Hippocampal formation (tissue), 2 donors: ENCODE results near the gene SETD7.
"Not testable (repeated sequence)": the region's sequence is repeated elsewhere in the genome, so short reads cannot be mapped to it uniquely, and the experiment has no call there.

ENCODE experiments used
- DNase-seq, 2 donors: peaks; one replicate each; lab custom pipeline; 2025; lab: John Stamatoyannopoulos, UW

Gene SETD7

DNA sequence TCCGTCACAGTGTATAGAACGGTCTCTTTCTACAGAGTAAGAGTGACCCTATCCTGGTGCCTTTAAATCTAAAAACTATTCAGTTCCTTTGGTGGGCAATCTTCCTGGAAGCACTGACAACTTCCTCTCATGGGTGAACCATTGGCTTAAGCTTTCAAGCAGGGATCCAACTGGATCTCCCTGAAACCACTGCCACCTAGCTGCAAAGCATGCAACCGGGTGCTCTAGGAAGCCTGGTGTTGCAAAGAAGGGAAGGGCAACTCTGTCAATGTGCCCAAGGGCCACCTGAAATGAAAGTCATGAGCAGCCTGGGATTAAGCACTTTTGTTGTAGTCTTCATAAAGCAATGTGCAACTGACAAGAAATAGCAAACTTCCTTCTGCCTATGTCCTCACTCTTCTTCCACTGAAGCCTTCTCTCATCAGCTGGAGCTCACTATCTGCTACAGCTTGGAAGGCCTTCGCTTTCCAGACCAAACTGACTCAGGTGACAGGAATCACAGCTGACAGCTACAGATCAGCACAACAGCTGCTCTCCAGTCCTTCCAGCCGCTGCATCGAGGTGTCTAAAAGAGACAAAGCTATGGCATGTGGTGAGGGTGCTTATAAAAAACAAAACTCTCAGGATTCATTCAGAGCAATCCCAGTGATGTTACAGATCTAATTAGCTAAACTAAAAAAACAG is 46.1 kb downstream of the SETD7 start:
- peak in 1 of 2 donors; percentile 19 for DNase-seq

DNA sequence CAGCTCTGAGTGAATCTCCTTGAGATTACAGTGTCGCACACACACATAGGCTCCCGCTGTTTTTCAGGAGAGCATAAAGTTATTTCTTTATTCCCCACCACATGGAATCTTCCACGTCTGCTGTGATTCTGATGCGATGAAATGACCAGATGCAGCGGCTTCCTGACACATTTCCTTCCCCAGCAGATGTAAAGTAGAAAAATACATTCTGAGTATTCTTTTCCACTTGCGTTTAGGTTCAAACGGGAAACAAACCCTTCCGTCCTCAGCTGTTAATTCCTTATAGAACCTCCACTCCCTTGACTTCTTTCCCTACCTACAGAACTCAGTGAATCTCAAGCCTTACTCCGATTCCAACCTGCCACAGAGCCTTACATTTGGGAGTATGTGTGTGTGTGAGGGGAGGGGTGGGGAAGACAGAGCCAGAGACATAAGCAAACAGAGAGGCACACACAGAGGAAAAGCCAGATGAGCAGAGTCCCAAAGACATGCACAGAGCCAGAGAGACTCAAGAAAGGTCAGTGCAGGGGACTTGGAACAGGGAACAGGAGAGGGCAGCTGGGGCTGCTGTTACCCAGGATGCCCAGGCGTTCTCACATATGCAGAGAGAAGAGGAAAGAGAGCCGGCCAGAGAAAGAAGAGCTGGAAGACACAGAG is 47.3 kb downstream of the SETD7 start:
- no peak for DNase-seq

- DNase-seq: no peak
Measured at GRCh38 chr4:139506774-139507173, 49.2 kb downstream of the SETD7 start.

GRCh38 chr4:139503622-139504166 is 52.3 kb downstream of the SETD7 start:
- DNase-seq: no peak

GRCh38 chr4:139501927-139502899 is 53.8 kb downstream of the SETD7 start:
- no peak for DNase-seq

- no peak for DNase-seq
Measured at GRCh38 chr4:139501527-139501926, 54.5 kb downstream of the SETD7 start.

DNA sequence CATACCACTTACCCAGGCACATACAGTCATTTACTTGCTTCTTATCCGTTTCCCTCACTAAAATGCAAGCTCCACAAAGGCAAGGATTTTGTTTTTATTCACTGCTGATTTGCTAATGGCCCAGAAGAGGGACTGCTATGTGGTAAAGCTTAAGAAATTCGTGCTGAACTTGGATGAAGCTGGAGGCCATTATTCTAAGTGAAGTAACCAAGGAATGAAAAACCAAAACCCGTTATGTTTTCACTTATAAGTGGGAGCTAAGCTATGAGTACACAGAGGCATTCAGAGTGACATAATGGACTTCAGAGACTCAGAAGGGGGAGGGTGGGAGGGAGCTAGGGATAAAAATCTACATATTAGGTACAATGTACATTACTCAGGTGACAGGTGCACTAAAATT is 54.9 kb downstream of the SETD7 start:
- no peak for DNase-seq

DNA sequence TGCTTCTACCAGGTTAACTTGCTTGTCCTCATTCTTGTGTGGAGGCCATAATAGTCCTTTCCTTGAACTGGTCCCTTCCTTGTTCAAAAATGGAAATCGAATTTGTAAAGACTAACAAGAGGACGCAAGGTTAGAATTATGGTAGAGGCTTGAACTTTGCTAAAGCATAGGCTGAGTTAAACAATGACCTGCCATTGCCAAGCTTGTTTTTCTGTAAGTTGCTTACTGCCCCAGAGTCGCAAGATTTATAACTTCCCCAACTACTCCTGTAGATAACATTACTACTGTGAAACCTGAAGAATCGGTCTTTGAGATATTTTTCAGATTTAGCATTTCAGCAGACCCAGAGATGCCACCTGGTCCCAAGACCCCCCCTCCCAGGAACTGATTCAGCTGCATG is 56.8 kb downstream of the SETD7 start:
- DNase-seq: no peak

DNA sequence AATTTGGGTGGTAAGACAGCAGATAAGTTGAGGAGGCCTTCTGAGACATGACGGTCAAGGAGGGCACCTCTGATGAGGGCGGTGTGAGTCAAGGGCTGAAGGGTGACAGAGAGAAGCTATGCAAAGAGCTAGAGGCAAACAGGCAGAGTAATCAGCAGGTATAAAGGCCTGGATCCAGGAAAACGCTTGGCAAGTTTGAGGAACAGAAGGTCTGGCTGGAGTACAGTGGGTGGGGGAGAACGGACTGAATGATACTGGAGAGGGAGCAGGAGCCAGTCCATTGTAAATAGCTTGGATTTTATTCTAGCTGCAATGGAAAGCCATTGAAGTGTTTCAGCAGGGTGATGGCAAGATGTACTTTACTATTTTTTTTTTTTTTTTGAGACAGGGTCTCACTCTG is 62.8 kb downstream of the SETD7 start:
- DNase-seq: no peak

DNA sequence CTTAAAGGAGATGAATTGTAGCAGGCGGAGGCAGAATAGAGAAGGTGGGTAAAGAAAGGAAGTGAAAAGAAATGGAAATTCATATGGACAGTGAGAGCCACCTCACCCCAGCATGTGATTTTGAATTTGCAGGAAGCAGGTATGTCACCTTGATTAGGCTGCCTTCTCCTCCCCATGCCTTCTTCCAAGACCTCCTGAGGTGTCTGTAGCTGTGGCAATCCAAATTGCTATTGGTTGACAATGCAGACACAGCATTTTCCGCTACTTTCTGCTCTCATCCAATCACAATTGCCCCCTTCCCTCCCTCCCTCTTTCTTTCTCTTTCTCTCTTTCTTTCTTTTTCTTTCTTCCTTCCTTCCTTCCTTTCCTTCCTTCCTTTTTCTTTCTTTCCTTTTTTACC is 63.6 kb downstream of the SETD7 start:
- no peak for DNase-seq

DNA sequence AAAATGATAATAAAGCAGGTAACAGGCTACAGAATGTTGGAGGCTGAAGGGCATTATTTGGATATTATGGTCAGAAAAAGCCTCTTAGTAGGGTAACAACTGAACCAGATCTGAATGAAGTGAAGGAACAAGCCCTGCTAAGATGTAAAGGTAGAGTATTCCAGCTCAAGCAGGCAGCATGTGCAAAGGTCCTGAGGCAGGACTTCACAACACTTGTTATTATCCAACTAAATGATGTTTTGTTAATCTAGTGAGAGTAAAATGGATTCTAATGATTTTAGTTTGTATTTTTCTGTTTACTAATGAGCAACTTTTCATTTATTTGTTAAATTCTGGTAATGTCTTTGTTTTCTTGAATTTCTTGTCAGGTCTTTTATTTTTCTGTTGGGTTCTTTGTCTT is 66.4 kb downstream of the SETD7 start:
- no peak for DNase-seq

GRCh38 chr4:139488442-139488841 is 67.6 kb downstream of the SETD7 start:
- no peak for DNase-seq

DNA sequence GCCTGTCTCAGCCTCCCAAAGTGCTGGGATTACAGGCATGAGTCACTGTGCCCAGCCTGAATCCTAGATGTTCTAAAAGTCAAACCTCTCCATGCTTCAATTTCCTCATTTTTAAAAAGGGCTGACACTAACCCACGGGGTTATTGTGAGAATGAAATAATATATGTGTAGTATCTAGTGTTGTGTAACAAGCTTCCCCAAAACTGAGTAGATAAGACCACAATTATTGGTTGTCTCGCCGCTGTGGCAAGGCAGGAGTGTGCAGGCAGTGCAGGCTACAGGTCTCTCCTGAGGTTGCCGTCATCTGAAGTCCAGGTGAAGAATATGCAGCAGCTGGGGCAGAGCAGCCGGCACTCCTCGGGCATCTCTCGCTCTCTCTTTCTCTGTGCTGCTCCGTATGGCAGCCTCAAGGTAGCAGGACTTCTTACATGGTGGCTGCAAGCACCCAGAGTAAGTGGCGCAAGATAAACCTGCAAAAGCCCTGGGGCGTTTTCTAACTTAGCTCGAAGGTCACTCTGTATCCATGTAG is 71.2 kb downstream of the SETD7 start:
- no peak for DNase-seq

DNA sequence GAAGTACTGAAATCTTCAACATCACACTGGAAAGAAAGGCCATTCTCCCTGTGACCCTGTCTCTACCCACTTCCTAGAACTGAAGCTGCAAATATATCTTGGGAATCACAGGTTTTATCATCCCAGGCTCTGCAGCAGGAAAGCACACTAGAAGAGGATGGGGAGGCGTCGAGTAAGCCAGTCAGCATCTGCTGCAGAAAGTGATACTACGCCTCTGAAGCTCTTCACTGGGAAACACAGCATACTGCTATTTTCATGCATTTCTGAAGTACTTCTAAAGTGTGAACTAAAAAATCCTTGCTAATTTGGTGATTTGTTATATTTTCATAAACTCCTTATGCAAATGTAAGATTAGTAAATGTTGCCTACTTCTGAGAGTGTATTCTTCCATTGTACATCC is 73.0 kb downstream of the SETD7 start:
- peak in 1 of 2 donors; percentile 54 for DNase-seq

- no peak for DNase-seq
Measured at GRCh38 chr4:139481465-139481864, 74.6 kb downstream of the SETD7 start.

- DNase-seq: no peak
Measured at GRCh38 chr4:139476363-139476762, 79.7 kb downstream of the SETD7 start.

- DNase-seq: no peak
Measured at GRCh38 chr4:139472852-139473251, 83.2 kb downstream of the SETD7 start.

DNA sequence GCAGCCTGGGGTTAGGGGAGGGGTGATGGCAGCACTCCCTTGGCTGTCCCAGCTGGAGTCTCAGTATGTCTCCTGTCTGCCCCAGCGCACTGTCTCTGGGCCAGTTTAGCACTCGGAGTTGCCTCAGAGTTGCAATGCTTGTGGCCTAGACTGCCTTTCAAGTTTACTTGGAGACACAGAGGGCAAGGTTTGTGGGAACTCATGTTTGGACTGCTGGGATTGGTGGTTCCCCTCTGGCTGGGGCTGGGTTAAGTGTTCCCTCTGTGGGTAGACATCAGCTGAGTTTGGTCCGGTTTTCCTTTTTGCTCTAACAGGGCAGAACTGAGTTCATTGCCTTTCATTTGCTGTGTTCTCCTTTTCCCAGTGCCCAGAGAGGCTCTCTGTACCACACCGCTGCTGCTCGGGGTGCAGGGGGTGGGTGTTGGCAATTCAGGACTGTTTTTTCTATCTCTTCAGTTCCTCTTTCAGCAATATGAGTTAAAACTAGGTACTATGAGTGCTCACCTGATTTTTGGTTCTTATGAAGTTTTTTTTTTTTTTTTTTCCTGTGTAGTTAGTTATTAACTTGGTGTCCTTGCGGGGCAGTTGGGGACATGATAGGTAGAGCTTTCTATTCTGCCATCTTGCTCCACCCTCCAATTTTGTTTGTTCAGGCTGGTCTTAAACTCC is 84.9 kb downstream of the SETD7 start:
- DNase-seq: no peak

GRCh38 chr4:139470295-139470694 is 85.7 kb downstream of the SETD7 start:
- no peak for DNase-seq

- DNase-seq: no peak
Measured at GRCh38 chr4:139469869-139470268, 86.2 kb downstream of the SETD7 start.

GRCh38 chr4:139469216-139469615 is 86.8 kb downstream of the SETD7 start:
- no peak for DNase-seq

DNA sequence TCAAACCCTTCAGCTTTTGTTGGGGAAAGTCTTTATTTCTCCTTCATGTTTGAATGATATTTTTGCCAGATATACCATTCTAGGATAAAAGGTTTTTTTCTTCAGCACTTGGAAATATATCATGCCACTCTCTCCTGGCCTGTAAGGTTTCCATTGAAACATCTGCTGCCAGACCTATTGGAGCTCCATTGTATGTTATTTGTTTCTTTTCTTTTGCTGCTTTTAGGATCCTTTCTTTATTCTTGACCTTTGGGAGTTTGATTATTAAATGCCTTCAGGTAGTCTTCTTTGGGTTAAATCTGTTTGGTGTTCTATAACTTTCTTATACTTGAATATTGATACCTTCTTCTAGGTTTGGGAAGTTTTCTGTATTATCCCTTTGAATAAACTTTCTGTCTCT is 87.3 kb downstream of the SETD7 start:
- DNase-seq: not testable (repeated sequence)
